Measurements from ENCODE around the gene LRRC61. TPM values are rescaled to one million over a fixed set of nuclear protein-coding genes. Genes with fewer than 3 reads are reported as not detected.
"Not testable (repeated sequence)": the region's sequence is repeated elsewhere in the genome, so short reads cannot be mapped to it uniquely, and the experiment has no call there.

LRRC61 gene, protein sequence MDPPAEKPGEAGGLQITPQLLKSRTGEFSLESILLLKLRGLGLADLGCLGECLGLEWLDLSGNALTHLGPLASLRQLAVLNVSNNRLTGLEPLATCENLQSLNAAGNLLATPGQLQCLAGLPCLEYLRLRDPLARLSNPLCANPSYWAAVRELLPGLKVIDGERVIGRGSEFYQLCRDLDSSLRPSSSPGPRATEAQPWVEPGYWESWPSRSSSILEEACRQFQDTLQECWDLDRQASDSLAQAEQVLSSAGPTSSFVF
- total RNA-seq: 10 to 100 TPM; 37.1 to 37.3 TPM

DNA sequence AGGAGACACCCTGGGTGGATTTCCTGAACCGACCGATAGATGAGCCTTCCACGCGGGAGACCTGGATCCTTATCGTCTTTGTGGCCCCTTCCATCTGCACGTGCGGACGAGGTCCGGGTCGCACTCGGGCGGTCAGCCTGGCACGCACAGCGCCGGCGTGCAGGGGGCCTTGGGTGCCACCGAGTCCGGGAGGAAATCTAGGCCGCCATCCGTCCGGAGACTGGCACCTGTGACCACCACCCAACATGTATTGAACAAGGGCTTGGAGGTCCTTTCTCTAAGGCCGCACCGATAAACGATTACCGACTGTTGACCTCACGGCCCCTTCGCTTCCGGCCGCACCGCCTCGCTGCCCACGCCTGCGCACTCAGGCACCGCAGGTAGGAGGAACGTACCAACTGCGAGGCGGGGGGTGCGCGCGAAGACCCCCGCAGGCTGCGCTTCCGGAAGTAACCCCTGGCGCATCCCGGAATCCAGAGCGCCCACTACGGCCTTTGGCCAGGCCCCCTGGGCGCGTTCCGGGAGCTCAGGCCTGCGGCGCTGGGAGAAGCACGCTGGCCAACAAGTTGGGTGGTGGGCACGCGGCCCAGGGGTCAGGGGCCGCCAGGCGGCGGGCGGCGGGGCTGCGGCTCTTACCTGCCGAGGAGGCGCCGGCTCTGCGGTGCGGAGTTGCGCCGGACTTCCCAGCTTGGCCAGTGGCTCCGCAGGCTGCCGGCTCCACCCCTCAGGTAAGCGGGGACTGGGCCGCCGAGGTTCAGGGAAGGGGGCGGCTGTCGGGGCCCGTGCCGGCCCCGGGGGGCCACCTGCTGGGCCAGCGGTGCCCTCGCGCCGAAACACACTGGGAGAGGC, at the start of gene LRRC61, which contains the start of gene ACTR3C:
Gene LRRC61 (plus strand): TSS at position 523 of the 849 bp plus-strand sequence. CDS start 13,507 bp downstream, outside the sequence.
Gene ACTR3C (minus strand): TSS at position 713 of the 849 bp plus-strand sequence. CDS start 28,249 bp downstream, outside the sequence.
- no peaks in the 10 kb centered on the region for H3K27me3 Mint-ChIP-seq (ENCODE audit: low read depth)
- no peaks in the 10 kb centered on the region for H3K9me3 Mint-ChIP-seq
- H3K27ac Mint-ChIP-seq: peak within 1 kb of the TSS; percentile 100
- H3K36me3 Mint-ChIP-seq (ENCODE audit: insufficient read depth in 2 of 2): peaks cover 13 to 30% of the 10 kb centered on the region in 2 donors
- peaks cover 75% of the 10 kb centered on the region for H3K4me1 Mint-ChIP-seq (ENCODE audit: low read depth)
- ATAC-seq (replicated peaks in 1 of 2) (peak; percentile 51 to 53), DNase-seq (peak; percentile 81 to 84)
- H3K4me3 Mint-ChIP-seq: peak within 1 kb of the TSS; percentile 91 to 99

DNA sequence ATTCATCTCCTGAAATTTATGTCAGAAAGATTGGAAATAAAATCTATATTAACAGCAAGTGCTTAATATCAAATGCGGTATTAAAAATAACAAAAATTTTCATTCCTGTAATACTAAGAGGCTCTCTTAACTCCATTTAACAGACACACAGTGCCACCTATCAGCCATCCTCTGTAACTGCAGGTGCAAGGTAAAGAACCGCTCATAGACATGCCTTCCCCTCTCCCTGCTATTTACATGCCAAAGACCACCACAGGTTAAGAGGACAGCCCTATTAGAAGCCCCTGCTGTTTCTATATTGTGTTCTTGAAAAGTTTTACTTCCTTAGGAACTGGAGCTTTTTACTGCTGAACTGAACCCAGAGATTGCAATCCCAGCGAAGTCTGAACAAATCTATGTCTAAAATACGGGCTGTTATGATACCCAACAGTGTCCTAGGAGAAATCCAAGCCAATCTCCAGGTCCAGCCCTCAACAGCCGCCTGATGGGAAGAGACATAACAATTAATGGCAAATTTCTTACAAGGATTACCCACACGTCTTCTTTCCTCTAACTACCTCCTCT, 46.9 kb upstream of the LRRC61 start:
- not testable (repeated sequence) for H3K27me3 Mint-ChIP-seq (ENCODE audit: low read depth); H3K9me3 Mint-ChIP-seq; H3K4me1 Mint-ChIP-seq (ENCODE audit: low read depth); H3K36me3 Mint-ChIP-seq (ENCODE audit: insufficient read depth in 2 of 2); ATAC-seq (replicated peaks in 1 of 2); H3K27ac Mint-ChIP-seq; H3K4me3 Mint-ChIP-seq
- peak; percentile 24 to 31 for DNase-seq

DNA sequence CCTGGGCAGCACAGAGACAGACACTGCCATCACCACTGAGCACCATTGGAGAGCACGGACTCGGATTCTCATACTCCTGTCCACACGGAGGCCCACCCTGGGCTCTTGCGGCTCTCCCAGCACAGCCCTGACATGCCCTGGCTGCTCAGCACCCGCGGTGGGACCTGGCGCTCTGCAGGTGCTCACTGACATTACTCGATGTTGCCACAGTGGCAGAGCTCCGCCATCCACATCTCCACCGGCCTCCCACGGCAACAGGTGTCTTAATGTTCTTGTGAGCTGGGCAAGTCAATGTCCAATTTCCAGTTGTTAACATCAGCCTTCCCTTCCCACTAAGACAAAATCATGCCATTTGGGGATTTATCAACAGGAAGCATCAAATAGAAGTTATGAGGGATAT, 44.8 kb upstream of the LRRC61 start:
- H3K4me3 Mint-ChIP-seq; H3K27me3 Mint-ChIP-seq (ENCODE audit: low read depth); H3K4me1 Mint-ChIP-seq (ENCODE audit: low read depth); H3K9me3 Mint-ChIP-seq; DNase-seq; H3K36me3 Mint-ChIP-seq (ENCODE audit: insufficient read depth in 2 of 2); ATAC-seq (replicated peaks in 1 of 2); H3K27ac Mint-ChIP-seq: not testable (repeated sequence)

DNA sequence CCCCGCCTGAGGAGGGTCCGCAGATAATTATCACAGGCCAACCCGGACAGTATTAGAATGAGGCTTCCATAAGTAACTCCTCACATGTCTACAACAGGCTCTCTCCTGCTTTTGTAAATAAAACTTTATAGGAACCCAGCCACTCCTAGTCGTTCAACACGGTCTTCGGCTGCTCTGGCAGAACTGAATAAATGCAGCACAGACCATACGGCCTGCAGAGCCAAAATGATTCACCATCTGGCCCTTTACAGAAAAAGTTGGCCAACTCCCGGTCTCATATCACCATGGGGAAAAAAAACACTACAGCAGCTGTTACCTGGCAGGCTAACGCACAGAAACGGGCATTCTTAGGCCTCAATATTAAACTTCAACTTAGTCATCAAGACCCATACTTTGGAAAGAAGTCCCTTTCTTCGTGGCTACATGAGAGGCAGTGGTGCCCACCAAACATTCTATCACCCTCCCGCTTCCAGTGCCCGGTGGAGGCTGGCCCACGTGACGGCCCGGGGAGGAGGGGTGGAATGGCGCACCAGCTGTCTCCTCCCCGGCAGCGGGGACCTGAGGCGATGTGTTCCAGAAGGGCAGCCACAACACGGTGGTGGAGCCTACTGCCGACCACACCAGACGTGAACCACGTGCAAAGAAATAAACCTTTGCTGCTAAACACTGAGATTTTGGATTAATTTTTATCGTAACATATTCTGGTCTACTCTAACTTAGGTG, 41.3 kb upstream of the LRRC61 start:
- H3K36me3 Mint-ChIP-seq (ENCODE audit: insufficient read depth in 2 of 2); H3K9me3 Mint-ChIP-seq; H3K4me3 Mint-ChIP-seq; H3K27ac Mint-ChIP-seq; H3K27me3 Mint-ChIP-seq (ENCODE audit: low read depth); DNase-seq; ATAC-seq (replicated peaks in 1 of 2): not testable (repeated sequence)
- H3K4me1 Mint-ChIP-seq (ENCODE audit: low read depth): peaks cover 11% of the 10 kb centered on the region

DNA sequence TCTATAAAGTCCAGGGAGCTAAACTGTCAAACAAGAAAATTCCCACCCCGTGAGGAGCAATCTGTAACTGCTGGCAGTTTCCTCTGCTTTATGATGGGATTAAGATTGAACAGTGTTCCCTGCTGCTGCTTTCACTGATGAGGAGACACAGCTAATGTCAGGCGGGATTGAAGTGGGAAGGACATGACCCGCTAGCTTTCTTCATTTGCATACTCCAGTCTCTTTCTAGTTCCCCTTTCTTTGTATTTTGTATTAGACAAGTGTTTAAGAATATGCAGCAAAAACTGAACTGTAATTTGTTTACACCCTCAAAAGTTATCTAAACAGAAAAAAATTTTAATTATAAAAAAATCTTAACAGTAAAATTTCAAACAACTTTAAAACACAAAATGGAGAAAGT, 40.0 kb upstream of the LRRC61 start:
- not testable (repeated sequence) for DNase-seq; H3K9me3 Mint-ChIP-seq; ATAC-seq (replicated peaks in 1 of 2); H3K4me3 Mint-ChIP-seq; H3K36me3 Mint-ChIP-seq (ENCODE audit: insufficient read depth in 2 of 2); H3K27me3 Mint-ChIP-seq (ENCODE audit: low read depth); H3K27ac Mint-ChIP-seq
- H3K4me1 Mint-ChIP-seq (ENCODE audit: low read depth): peaks cover 11% of the 10 kb centered on the region

DNA sequence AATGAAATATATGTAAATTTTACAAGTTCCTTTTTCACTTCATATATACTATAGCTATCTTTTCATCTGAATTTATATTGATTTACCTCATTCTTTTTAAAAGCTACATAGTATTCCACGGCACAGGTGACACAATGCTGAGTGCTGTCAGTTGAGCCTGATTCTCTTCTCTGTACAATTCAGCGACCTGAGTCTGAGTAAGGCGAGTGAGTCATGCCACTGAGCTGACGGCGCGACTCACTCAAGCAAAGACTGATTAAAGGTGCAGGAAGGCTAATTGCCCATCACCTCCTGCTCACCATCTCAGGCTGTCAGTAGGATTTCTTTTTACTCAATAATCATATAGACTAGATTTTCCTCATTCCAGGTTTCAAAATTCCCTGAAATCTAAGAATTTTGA, 39.5 kb upstream of the LRRC61 start:
- H3K4me1 Mint-ChIP-seq (ENCODE audit: low read depth): peaks cover 11% of the 10 kb centered on the region
- H3K27me3 Mint-ChIP-seq (ENCODE audit: low read depth); H3K4me3 Mint-ChIP-seq; H3K9me3 Mint-ChIP-seq; H3K36me3 Mint-ChIP-seq (ENCODE audit: insufficient read depth in 2 of 2); H3K27ac Mint-ChIP-seq; DNase-seq: not testable (repeated sequence)
- peak; percentile 86 to 88 for ATAC-seq (replicated peaks in 1 of 2)

DNA sequence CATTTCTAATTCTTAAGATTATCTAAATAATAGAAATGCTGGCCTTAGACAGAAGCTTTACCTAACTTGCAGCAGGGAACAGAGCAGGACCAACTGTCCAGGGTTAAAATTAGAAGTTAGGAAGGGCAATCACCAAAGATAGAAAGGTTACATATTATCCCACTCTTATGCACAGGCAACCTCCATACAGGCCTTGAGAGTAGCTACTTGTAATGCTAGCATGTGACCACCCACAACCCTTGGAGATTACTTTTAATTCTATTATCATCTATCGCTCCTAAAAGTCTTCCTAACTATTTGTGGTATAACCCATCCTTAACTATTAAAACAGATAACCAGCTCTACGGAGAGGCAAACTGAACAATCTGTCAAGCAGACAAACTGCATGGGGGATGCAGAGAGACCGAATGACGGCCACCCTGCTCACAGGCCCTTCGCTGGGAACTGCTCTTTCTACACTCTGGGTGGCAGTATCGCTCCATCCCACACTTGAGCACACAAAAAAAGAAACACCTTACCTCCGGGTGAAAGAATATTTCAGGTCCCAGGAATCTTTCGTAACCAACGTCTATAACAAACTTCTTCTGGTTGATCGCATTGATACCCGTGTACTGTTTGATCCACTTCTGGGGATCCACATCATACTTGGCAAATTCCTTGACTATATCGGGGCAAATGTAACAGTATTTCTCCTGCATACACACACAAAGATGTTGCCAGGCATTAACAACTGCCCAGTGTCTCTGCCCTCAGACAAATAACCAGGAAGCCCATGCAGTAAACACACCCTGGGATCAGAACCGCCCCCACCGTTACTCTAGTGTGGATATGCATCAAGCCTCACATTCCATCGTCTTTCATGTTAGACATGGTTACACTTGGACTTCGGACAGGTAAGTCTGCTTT, 37.1 kb upstream of the LRRC61 start:
- peak; percentile 27 to 37 for DNase-seq
- H3K27ac Mint-ChIP-seq: not testable (repeated sequence)

DNA sequence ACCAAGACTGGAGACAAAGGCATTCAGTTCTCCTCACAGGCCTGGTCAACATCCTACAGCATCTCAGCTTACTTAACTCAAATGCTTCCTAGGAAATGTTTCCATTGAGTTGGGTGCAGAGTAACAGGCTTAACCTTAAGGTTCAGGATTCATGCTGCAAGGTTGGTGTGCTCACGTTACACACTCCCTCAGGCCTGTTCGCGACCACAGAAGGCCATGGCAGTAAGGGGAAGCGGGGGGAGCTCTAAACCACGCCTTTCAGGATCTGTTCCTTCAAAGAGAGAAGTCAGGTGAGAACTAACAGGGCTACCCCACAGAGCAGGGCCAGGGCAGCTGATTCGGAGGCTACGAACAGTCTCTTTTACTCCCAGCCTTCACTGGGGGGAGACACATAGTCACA, 35.3 kb upstream of the LRRC61 start:
- H3K4me3 Mint-ChIP-seq; H3K9me3 Mint-ChIP-seq; H3K27me3 Mint-ChIP-seq (ENCODE audit: low read depth); DNase-seq; H3K27ac Mint-ChIP-seq; H3K36me3 Mint-ChIP-seq (ENCODE audit: insufficient read depth in 2 of 2); ATAC-seq (replicated peaks in 1 of 2): not testable (repeated sequence)
- peaks cover 11% of the 10 kb centered on the region for H3K4me1 Mint-ChIP-seq (ENCODE audit: low read depth)

More for the DNA sequence above, 37.1 kb upstream of the LRRC61 start:
- H3K9me3 Mint-ChIP-seq; H3K27me3 Mint-ChIP-seq (ENCODE audit: low read depth); H3K4me3 Mint-ChIP-seq; H3K36me3 Mint-ChIP-seq (ENCODE audit: insufficient read depth in 2 of 2): not testable (repeated sequence)
- peak; percentile 73 to 84 for ATAC-seq (replicated peaks in 1 of 2)
- H3K4me1 Mint-ChIP-seq (ENCODE audit: low read depth): peaks cover 11% of the 10 kb centered on the region

DNA sequence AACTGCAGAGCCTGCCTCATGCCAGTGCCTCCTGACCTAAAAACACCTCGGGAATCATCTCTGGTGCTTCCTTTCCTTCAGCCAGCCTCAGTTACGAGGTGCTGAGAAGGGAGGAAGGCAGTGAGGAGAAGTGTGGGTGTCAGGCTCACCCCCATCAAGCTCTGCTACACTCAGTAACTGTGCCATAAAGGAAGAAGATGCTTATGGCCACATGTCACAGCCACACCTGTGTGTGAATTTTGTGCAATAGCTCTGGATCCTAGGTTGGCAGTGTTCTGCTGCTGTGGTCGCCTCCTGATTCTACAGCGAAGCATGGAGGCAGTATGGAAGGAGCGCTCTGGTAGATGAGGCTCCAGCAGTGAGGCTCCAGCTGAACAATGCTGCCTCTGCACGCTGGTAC, 34.3 kb upstream of the LRRC61 start:
- not testable (repeated sequence) for H3K27ac Mint-ChIP-seq; H3K27me3 Mint-ChIP-seq (ENCODE audit: low read depth); ATAC-seq (replicated peaks in 1 of 2); H3K4me3 Mint-ChIP-seq; H3K9me3 Mint-ChIP-seq; H3K36me3 Mint-ChIP-seq (ENCODE audit: insufficient read depth in 2 of 2); DNase-seq
- H3K4me1 Mint-ChIP-seq (ENCODE audit: low read depth): peaks cover 11% of the 10 kb centered on the region

DNA sequence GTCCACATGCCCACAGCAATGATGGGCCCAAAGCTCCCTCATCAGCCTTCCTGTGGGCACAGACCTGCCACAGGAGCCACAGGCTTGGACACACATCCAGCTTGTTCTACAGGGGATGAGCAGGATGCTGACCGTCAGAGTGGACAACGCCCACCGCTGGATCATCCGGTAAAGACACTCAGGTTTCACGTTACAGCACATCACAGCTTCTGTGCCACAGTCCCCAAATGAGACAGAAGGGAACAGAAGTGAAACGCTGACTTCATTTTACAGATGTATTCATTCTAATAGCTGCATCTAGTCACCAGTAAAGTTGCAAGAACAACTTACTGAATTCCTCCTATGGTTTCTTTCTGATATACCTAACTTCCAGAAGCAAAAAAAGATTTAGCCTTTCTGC, 32.8 kb upstream of the LRRC61 start:
- ATAC-seq (replicated peaks in 1 of 2): peak in 1 of 2 donors; percentile 84

DNA sequence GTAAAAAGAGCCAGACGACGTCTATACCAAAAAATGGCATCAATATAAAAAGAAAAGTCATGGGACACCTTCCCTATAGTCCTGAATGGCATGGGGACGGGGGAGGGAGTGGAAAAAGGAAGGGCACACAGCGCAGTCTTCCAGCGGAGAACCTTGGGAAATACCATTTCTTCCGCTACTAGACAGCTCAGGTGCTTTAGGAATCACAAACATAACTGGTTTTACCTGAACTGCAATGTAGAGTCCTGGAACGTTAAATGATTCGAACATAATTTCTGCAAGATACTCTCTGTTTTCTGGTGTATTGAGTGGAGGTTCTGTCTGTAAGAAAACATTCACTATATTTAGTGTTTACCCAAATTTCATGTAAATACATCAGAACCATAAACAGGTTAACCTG, 28.1 kb upstream of the LRRC61 start:
- not testable (repeated sequence) for H3K4me3 Mint-ChIP-seq; H3K27ac Mint-ChIP-seq; H3K4me1 Mint-ChIP-seq (ENCODE audit: low read depth); H3K9me3 Mint-ChIP-seq; H3K27me3 Mint-ChIP-seq (ENCODE audit: low read depth); ATAC-seq (replicated peaks in 1 of 2); H3K36me3 Mint-ChIP-seq (ENCODE audit: insufficient read depth in 2 of 2); DNase-seq

More for the DNA sequence above, 32.8 kb upstream of the LRRC61 start:
- H3K4me1 Mint-ChIP-seq (ENCODE audit: low read depth): peaks cover 11% of the 10 kb centered on the region
- not testable (repeated sequence) for DNase-seq; H3K4me3 Mint-ChIP-seq; H3K9me3 Mint-ChIP-seq; H3K27ac Mint-ChIP-seq; H3K27me3 Mint-ChIP-seq (ENCODE audit: low read depth); H3K36me3 Mint-ChIP-seq (ENCODE audit: insufficient read depth in 2 of 2)

DNA sequence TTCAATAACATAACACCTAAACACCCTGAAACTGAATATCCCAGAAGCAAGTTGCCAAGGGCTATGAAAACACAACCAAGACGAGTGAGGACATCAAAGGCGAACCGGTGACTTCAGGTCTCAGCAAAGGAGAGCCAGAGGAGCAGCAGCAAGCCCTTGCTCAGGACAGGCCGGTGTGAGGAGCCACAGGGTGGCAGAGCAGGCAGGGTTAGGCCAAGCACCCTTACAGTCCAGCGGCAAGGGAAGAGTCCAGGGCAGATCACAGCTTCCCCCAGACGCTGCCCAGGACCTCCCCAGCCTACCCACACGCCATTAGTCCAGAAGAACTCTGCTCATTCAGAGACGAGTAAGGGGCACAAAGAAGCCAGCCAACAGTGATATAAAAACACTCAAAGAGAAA, 27.5 kb upstream of the LRRC61 start:
- not testable (repeated sequence) for H3K27me3 Mint-ChIP-seq (ENCODE audit: low read depth); ATAC-seq (replicated peaks in 1 of 2)

More for the DNA sequence above, 27.5 kb upstream of the LRRC61 start:
- H3K27ac Mint-ChIP-seq; H3K4me1 Mint-ChIP-seq (ENCODE audit: low read depth); H3K36me3 Mint-ChIP-seq (ENCODE audit: insufficient read depth in 2 of 2); DNase-seq; H3K4me3 Mint-ChIP-seq; H3K9me3 Mint-ChIP-seq: not testable (repeated sequence)
